Nephron progenitor cell (in vitro differentiated cells): ENCODE data around the gene MYORG.
A peak's percentile ranks its signal among the peaks of the same experiment; 100 is the strongest.

Experiments
- DNase-seq: peaks from one replicate; pipeline ENCODE4 v3.0.0; 2021
- H3K27ac Mint-ChIP-seq: 2 replicates; pipeline ENCODE4 v1.8.0; 2021; ENCODE audit warnings: mild to moderate bottlenecking, moderate library complexity, mixed read lengths
- H3K27me3 Mint-ChIP-seq: 2 replicates; pipeline ENCODE4 v1.8.0; 2021; ENCODE audit warnings: mild to moderate bottlenecking, low read depth, mixed read lengths; ENCODE audit not compliant: poor library complexity
- H3K36me3 Mint-ChIP-seq: 2 replicates; pipeline ENCODE4 v1.8.0; 2021; ENCODE audit warnings: low read depth, mixed read lengths
- H3K4me1 Mint-ChIP-seq: 2 replicates; pipeline ENCODE4 v1.8.0; 2021; ENCODE audit warnings: mixed read lengths
- H3K4me3 Mint-ChIP-seq: 2 replicates; pipeline ENCODE4 v1.8.0; 2021; ENCODE audit warnings: mild to moderate bottlenecking, moderate library complexity, mixed read lengths
- H3K9me3 Mint-ChIP-seq: 2 replicates; pipeline ENCODE4 v1.8.0; 2021; ENCODE audit warnings: mild to moderate bottlenecking, moderate library complexity, mixed read lengths
- CTCF ChIP-seq: fragments of 200-600 bp; sonication (generic); IDR thresholded peaks from 2 replicates; pipeline ENCODE4 v1.5.0; 2021; ENCODE audit warnings: antibody characterized with exemption

Gene MYORG

DNA sequence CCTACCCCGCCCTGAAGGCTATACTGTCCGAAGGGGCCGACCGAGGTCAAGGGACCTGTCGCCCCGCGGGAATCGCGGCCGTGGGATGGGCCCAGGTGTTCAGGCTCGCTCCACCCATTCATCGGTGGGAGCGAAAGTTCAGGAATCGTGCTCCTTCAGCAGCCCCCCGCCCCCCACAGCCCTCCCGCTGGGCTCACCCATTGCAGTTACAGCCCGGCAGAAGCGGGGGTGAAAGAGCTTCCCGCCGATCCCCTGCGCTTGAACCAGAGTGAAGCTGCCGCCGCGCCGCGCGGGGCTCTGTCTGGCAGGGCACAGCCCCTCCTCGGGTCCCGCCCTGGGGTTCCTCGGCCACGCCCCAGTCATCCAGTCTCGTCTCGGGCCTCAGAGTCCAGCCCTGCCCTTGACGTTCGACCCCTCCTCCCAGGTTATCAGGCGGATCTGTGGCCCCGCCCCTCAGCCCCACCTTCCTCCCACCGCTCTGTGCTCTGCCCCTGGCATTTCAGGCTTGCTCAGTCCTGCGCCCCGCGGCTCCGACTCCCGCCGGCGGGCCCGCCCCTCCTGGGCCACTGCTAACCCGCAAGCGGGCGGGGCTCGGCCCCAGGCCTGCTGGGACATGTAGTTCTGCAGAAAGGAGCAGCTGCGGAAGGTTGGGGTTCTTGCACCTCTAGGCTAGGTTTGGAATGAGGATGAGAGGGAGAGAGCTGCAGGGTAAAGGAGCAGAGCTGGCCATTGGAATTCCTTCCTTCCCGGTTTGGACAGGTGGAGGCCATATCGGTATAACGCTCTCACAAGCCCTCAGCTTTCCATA, at the start of gene MYORG:
Gene MYORG, minus strand, starts transcription at position 303 of the 808 bp plus-strand sequence. CDS start 3,955 bp downstream, outside the sequence.
- Mint-ChIP-seq H3K4me1 (peaks cover 49% of the 10 kb centered on the region), H3K36me3 (peaks cover 13% of the 10 kb centered on the region), H3K27ac (no peak within 1 kb of the TSS), H3K9me3 (peaks cover 7% of the 10 kb centered on the region), H3K27me3 (peaks cover 68% of the 10 kb centered on the region), H3K4me3 (peak within 1 kb of the TSS; percentile 87)
- DNase-seq: peak; percentile 97
- no peak for TF ChIP-seq CTCF

DNA sequence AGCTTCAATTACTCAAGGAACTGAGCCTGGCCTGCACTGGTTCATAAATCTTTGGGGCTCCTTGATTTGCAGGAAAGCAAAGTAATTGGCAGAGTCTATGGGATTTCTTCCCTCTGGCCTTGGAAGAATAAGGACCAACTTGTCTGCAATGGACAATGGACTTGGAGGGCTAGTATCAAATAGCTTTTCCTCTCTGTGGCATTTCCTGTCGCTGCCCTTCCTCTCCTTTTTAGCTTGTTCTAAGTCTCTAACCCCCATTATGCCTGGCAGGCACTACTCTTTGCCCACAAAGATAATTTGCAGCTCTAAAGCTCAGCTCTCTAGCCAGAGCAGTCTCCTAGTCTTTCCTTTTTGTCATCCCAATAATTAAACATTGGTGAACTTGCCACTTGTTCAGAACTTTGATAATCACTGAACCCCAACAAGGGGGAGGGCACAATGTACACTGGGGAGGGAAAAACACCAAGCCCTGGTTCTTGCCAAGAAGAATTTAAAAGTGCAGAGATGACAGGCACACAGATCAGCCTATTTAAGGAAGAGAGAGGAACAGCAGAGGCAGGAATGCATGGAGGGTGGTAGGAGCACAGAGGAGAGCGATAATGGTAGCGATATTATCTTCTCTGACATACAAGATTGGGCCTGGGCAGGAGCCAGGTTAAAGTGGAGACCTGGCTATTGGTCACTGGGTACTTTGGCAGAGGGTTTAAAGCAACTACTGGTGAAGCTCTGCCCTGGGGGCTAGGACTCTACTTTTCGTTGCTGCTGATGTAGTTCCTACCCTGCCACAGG, 43.2 kb upstream of the MYORG start:
- no peak for TF ChIP-seq CTCF
- no peaks in the 10 kb centered on the region for H3K36me3 Mint-ChIP-seq
- peaks cover 4% of the 10 kb centered on the region for H3K27me3 Mint-ChIP-seq
- no peaks in the 10 kb centered on the region for H3K9me3 Mint-ChIP-seq
- no peak for DNase-seq
- H3K4me3 Mint-ChIP-seq: no peak overlapping the region
- no peak overlapping the region for H3K27ac Mint-ChIP-seq
- H3K4me1 Mint-ChIP-seq: no peaks in the 10 kb centered on the region

DNA sequence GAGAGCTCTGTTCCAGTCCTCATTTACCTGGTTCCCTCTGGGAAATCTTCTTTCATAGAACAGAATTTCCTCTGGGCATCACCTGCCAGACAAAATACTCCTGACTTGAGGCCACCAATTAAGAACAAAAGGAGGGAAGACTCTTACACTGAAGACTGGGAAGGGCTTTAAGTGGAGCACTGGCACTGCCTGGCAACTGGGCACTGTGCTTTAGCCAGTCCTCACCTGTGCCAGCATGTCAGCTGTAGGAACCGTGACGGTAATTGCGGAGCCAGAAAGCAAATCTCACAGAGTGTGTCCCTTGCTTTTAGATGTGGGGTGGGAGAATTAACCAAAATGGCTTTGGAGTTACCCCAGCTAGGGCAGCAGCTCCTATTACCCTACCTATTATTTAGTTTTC, 41.0 kb upstream of the MYORG start:
- no peak overlapping the region for H3K4me3 Mint-ChIP-seq
- no peaks in the 10 kb centered on the region for H3K36me3 Mint-ChIP-seq
- H3K4me1 Mint-ChIP-seq: no peaks in the 10 kb centered on the region
- no peak for TF ChIP-seq CTCF
- peaks cover 6% of the 10 kb centered on the region for H3K27me3 Mint-ChIP-seq
- no peak for DNase-seq
- no peak overlapping the region for H3K27ac Mint-ChIP-seq
- no peaks in the 10 kb centered on the region for H3K9me3 Mint-ChIP-seq

GRCh38 chr9:34413231-34413852, 36.6 kb upstream of the MYORG start:
- Mint-ChIP-seq H3K4me3 (no peak overlapping the region), H3K27me3 (peaks cover 3% of the 10 kb centered on the region), H3K36me3 (no peaks in the 10 kb centered on the region), H3K9me3 (no peaks in the 10 kb centered on the region), H3K4me1 (no peaks in the 10 kb centered on the region), H3K27ac (no peak overlapping the region)
- DNase-seq: peak; percentile 93
- no peak for TF ChIP-seq CTCF

GRCh38 chr9:34412336-34412735, 35.6 kb upstream of the MYORG start:
- peaks cover 3% of the 10 kb centered on the region for H3K27me3 Mint-ChIP-seq
- no peak for TF ChIP-seq CTCF
- H3K9me3 Mint-ChIP-seq: no peaks in the 10 kb centered on the region
- no peak for DNase-seq
- H3K4me1 Mint-ChIP-seq: no peaks in the 10 kb centered on the region
- H3K27ac Mint-ChIP-seq: no peak overlapping the region
- H3K36me3 Mint-ChIP-seq: no peaks in the 10 kb centered on the region
- H3K4me3 Mint-ChIP-seq: no peak overlapping the region
